HG03025 (cell line): ENCODE results near the gene BRD4.

Experiments
- ATAC-seq: cut with Tn5 transposase; IDR thresholded peaks from one replicate; pipeline ENCODE4 v1.9.1; 2021; ENCODE audit warnings: mild to moderate bottlenecking, moderate library complexity; ENCODE audit not compliant: unreplicated experiment, low FRiP score

BRD4 gene

DNA sequence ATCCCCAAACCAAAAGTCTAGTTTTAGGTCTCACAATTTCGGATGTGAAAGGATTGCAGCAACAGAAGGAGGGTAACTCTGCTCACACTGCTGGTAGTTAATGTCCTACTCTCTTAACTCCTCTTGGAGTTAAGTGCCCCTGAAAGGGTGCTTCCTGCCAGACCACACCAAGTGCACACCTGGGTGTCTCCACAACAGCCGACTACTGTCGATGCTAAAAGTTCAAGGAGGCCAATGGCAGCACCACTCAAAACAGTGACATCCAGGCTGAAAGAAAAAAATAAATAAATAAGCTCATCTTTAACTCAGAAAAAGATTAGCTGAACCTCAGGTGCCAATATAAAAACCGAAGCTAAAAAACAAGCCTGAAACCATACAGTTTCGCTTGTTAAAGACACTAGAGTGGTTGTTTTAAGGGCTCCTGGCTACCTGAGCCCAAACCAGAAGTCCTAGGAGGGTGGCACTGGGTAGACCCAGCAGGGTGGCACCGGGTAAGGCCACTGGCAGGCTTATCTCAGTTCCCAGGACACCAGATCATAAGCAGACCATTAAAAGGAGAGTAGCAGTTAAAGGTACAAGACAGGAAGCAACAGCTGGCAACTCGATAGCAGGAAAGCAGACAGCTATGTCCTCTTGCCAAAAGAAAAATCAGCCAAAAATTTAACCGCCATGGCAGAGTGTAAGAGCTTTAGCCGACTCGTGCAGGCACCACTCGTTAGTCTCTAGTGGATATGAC lies 39.3 kb downstream of the BRD4 start:
- ATAC-seq, result no peak

GRCh38 chr19:15292140-15292539 lies 40.2 kb downstream of the BRD4 start:
- no peak for ATAC-seq

- ATAC-seq, result no peak
Measured at GRCh38 chr19:15291548-15292021, 40.8 kb downstream of the BRD4 start.

DNA sequence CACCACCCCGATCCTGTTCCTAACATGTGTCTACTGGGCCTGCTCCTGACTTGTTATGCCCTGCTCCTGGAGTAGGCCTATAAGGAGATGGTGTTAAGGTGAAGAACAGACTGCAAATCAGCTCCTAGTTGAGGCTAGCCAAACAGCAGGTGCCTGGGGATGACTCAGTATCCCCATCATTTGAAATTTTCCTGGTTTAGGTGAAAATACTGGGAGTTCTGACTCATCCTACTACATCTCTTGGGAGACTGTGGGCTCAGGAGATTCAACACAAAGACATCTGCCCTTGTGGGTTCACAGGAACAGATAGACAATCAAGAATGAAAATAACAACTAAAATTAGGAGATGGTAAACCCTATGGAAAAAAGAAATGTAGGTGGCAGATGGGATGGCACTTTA lies 41.2 kb downstream of the BRD4 start:
- ATAC-seq, result no peak

GRCh38 chr19:15290166-15290565 lies 42.2 kb downstream of the BRD4 start:
- no peak for ATAC-seq

DNA sequence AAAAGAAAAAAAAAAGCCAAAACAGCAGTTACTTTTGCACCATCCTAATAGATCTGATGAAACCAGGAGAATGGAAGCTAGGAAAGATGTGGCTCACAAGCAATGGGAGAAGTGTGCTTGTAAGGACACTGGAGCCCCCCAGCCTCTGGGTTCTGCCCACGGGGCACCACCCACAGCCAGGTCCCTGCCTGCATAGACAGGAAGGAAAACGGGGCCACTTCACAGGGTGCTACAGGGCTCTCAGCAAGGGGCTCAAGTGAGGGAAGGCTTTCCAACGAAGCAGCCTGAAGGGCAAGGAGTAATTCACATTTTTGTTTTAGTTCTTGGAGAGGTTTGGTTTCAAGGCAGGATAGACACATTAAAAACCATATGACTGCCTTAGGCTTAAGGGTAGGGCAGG lies 42.7 kb downstream of the BRD4 start:
- no peak for ATAC-seq

DNA sequence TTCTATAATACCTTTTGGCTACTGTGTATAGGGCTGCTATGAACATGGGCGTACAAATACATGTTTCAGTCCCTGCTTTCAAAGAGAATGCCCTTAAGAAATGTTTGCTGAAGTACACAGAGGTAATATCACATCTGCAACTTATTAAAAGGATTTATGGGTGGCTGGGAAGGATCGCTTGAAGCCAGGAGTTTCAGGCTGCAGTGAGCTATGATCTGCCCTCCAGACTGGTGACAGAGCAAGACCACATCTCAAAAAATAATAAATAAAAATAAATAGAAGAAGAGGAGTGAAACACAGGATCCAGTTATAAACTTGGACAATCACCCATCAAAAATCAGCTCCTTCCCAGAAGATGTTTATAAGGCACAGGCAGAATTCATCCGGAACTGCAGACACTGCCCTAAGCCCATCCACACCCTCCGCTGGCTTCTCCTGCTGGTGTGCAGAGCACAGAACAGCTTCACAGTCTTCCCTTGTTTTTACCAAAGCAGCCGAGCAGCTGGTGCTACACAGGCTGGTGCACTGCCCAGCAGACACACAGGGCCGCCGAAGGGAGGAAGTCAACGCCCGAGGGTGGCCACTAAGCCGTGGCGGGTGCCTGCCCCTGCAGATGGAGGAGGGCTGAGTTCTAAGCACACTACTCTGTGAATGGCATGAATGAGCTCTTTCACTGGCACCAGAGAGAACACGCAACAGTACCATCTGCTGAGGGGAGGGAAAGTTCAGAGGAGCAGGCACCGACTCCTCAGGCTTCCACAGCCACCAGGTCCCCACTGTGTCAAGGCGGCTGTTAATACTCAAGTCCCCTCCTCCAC lies 44.0 kb downstream of the BRD4 start:
- no peak for ATAC-seq

- no peak for ATAC-seq
Measured at GRCh38 chr19:15287496-15287895, 44.8 kb downstream of the BRD4 start.

- ATAC-seq, result no peak
Measured at GRCh38 chr19:15286688-15287365, 45.5 kb downstream of the BRD4 start.

DNA sequence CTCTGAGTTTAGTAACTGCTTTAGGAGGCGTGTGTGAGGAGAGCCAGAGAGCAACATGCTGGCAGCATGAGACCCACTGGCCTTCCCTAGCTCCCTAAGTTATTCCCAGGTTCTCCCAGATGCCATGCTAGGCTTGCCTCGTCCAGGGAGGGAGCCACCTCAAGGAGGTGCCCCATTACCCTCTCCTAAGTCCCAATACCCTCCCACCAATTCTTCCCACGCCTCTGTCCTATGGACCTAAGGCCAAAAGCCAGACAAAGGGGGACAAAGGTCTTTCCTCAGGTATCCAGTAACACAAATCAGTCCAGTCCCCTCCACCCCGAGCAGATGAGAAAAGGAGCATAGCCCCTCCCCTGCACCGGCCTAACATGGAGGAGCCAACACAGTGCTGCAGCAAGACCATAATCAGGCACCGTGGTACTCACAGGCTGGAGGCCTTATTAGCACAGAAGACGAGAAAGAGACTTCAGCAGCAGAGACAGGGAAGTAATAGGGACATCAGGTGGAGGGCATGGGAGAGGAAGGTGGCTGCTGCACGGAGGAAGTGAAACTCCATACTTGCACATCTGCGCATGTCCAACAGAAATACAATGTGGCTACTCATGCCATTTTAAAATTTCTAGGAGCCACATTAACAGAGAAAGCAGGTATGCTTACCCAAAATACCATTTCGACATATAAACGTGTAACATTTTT lies 46.3 kb downstream of the BRD4 start:
- ATAC-seq, result no peak

DNA sequence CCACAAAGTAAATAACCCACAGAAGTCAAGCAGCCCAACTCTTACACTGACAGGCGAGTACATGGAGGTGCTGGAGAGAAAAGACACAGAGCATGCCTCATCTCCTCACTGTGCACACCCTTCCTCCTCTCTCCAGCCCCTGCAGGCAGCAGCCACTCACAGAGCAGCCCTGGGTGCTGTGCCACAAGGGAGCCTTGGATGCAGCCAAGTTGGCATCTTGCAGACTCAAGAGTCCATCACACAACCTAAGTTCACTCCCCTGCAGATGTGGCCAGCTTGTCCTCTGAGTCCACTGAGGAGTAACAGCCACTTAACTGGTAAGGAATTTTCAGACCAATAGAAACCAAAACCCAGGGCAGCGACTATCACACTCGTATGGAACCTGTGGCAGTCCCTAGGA lies 47.4 kb downstream of the BRD4 start:
- no peak for ATAC-seq

DNA sequence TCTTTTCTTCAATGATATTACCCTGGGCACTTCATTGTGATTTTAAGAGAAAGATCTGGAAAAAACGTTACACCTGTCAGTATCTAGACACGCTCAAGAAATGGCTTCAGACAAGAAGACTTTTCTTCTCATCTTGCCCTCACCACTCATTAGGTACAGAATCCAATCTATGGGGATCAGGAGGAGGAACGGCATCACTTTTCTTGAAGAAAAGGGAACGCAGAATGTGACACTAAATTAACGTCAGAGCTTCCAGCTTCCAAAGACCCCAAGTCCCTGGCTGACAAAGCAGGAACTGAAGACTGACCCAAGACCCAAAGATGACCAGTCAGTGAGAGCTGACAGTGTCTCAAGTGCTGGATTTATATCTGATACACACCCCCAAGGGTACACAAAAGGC lies 48.2 kb downstream of the BRD4 start:
- no peak for ATAC-seq

- no peak for ATAC-seq
Measured at GRCh38 chr19:15283141-15283883, 49.0 kb downstream of the BRD4 start.

DNA sequence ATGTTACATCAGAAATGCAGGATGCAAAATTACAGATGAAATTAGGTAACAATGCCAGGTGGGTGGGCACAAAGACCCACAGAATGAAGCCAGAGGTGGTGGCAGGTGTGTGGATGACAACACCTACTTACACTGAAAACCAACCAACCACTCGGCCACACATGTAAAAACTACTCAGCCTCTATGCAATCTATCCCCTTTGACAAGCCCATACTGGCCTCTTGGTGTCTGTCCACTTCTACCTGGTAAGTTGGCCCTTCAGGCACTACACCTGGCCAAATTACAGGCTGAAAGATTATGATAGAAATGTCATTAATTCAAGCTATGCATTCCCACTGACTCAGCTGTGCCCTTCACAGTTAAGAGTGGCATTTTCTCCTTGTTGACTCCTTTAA lies 50.0 kb downstream of the BRD4 start:
- ATAC-seq, result no peak

DNA sequence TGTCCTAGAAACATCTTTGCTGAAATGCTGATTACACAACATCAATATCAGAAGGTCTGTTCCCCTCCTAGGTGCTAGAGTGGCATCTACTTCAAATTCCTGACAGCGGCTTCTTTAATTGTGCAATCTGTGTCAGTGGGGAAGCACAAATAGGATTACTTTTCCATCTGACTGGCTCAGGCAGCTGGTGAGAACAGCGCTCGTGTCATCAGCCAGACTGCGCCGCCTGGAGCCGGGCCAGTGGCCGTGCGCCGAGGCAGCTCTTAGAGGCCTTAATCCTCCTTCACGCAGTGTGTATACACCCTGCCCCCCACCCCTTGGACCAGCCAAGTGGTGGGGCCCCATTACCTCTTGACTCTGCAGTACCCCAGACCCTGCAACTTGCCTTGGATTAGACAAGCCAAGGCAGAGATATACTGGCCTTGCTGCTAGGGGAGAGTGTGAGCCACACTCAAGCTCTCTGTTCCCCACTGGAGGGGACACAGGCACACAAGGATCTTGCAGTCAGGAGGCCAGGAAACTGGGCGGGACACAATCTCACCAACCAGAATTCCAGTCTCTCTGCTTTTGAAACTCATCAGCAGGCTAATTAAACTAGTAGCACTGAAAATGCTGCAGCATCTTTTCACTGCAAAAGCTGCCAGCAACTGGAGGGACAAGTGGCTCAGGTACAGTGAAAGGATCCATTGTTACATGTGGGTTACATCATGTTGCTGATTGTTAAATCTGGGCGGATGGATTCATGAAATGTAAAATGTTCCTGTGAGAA lies 51.2 kb downstream of the BRD4 start:
- ATAC-seq, result no peak

DNA sequence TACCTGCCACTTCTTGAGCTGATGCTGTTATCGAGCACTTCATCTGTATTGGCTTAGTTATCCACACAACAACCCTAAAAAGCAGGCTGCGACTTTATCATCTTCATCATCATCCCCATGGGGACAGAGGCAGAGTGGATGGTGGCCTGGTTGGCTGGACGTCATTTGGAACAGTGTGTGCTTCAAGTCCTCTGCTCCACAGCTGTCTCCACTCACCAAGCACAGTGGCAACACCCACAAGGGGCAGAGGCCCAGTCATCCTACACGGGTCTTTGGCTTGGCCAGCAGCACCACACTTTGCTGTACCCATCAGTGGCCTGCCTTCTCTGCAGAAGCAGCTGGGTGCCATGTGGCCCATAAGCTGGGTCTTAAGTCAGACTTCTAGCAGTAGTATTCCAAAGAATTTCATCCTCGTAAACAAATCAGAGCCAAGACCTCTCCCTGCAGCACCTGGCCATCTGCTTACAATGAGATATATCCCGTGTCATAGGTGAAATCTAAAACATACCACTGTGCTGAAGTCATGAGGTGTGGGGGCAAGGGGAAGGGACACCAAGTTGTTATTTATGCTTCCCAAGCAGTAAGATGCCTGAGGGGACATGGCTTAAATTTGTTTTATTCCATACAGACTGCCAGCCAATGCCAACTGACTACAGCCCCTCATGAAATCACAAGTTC lies 52.2 kb downstream of the BRD4 start:
- no peak for ATAC-seq

GRCh38 chr19:15279326-15279904 lies 52.9 kb downstream of the BRD4 start:
- no peak for ATAC-seq

GRCh38 chr19:15276620-15277215 lies 55.6 kb downstream of the BRD4 start:
- no peak for ATAC-seq
